Mesenchymal stem cell (in vitro differentiated cells and primary cell): Measurements from ENCODE around the gene ADAMTSL1.

Experiments
- DNase-seq: peaks from one replicate; pipeline ENCODE4 v3.0.0-alpha.2; 2013
- H2AFZ ChIP-seq: one replicate; pipeline ENCODE4 v1.6.1; 2013; ENCODE audit warnings: low read depth, mild to moderate bottlenecking, control low read depth, inconsistent platforms, low read length, moderate library complexity
- H2AK5ac ChIP-seq: 2 replicates; pipeline ENCODE4 v1.6.1; 2013; ENCODE audit warnings: low read length, moderate library complexity, mild to moderate bottlenecking, inconsistent platforms; ENCODE audit not compliant: severe bottlenecking
- H2BK120ac ChIP-seq: one replicate; pipeline ENCODE4 v1.6.1; 2013; ENCODE audit warnings: low read depth, mild to moderate bottlenecking, inconsistent platforms, low read length, moderate library complexity
- H2BK12ac ChIP-seq, 2 experiments: one replicate each; pipeline ENCODE4 v1.6.1; 2013; ENCODE audit warnings: inconsistent platforms in 2 of 2, low read length in 2 of 2, mild to moderate bottlenecking in 2 of 2, moderate library complexity in 2 of 2, control low read depth in 1 of 2
- H2BK15ac ChIP-seq: one replicate; pipeline ENCODE4 v1.6.1; 2013; ENCODE audit warnings: mild to moderate bottlenecking, low read depth, inconsistent platforms; ENCODE audit not compliant: poor library complexity, severe bottlenecking
- H2BK5ac ChIP-seq: 2 replicates; pipeline ENCODE4 v1.6.1; 2013; ENCODE audit warnings: low read depth, mild to moderate bottlenecking, low read length, control low read depth, inconsistent platforms; ENCODE audit not compliant: poor library complexity, severe bottlenecking
- H3K14ac ChIP-seq, 2 experiments: one replicate each; pipeline ENCODE4 v1.6.1; 2013; ENCODE audit warnings: inconsistent platforms in 2 of 2, low read length in 2 of 2, control low read depth in 1 of 2, mild to moderate bottlenecking in 1 of 2, moderate library complexity in 1 of 2
- H3K18ac ChIP-seq, 2 experiments: one replicate each; pipeline ENCODE4 v1.6.1; 2013; ENCODE audit warnings: inconsistent platforms in 2 of 2, low read length in 2 of 2, control low read depth in 1 of 2, low read depth in 1 of 2, mild to moderate bottlenecking in 1 of 2
- H3K23ac ChIP-seq, 2 experiments: one replicate each; pipeline ENCODE4 v1.6.1; 2013; ENCODE audit warnings: inconsistent platforms in 2 of 2, low read length in 2 of 2, mild to moderate bottlenecking in 2 of 2, moderate library complexity in 2 of 2, control low read depth in 1 of 2
- H3K27ac ChIP-seq: 2 replicates; pipeline ENCODE4 v1.5.1; 2013; ENCODE audit warnings: mild to moderate bottlenecking, moderate library complexity, low read length, control low read depth, inconsistent platforms; ENCODE audit not compliant: poor library complexity, severe bottlenecking
- H3K27me3 ChIP-seq, 2 experiments: 2 replicates each; pipeline versions ENCODE4 v1.6.1 to v1.7.0; 2013; ENCODE audit warnings: low read length in 2 of 2, mild to moderate bottlenecking in 2 of 2, moderate library complexity in 2 of 2, control low read depth in 1 of 2, inconsistent platforms in 1 of 2; ENCODE audit not compliant: control insufficient read depth in 1 of 2, insufficient read depth in 1 of 2
- H3K36me3 ChIP-seq, 2 experiments: 2 replicates each; pipeline versions ENCODE4 v1.6.1 to v1.7.0; 2013; ENCODE audit warnings: low read length in 2 of 2, control low read depth in 1 of 2, inconsistent platforms in 1 of 2, low read depth in 1 of 2, mild to moderate bottlenecking in 1 of 2; ENCODE audit not compliant: insufficient read depth in 2 of 2, control insufficient read depth in 1 of 2
- H3K4ac ChIP-seq, 2 experiments: one replicate each; pipeline ENCODE4 v1.6.1; 2013; ENCODE audit warnings: inconsistent platforms in 2 of 2, low read length in 2 of 2, mild to moderate bottlenecking in 2 of 2, moderate library complexity in 2 of 2, control low read depth in 1 of 2, low read depth in 1 of 2
- H3K4me1 ChIP-seq: 2 replicates; pipeline ENCODE4 v1.6.1; 2013; ENCODE audit warnings: low read depth, low read length, control low read depth; ENCODE audit not compliant: control insufficient read depth, insufficient read depth
- H3K4me2 ChIP-seq: 2 replicates; pipeline ENCODE4 v1.6.1; 2013; ENCODE audit warnings: low read length, mild to moderate bottlenecking, inconsistent platforms; ENCODE audit not compliant: poor library complexity, severe bottlenecking
- H3K4me3 ChIP-seq, 2 experiments: 2 replicates each; pipeline versions ENCODE4 v1.5.1 to v1.7.0; 2013; ENCODE audit warnings: low read length in 2 of 2, mild to moderate bottlenecking in 2 of 2, control low read depth in 1 of 2, low read depth in 1 of 2; ENCODE audit not compliant: insufficient read depth in 1 of 2
- H3K79me1 ChIP-seq: replicated peaks from 2 replicates; pipeline ENCODE4 v1.6.1; 2013; ENCODE audit warnings: mild to moderate bottlenecking, control low read depth, low read length, inconsistent platforms; ENCODE audit not compliant: poor library complexity, severe bottlenecking
- H3K9ac ChIP-seq: 2 replicates; pipeline ENCODE4 v1.7.0; 2013; ENCODE audit warnings: mild to moderate bottlenecking, low read length, moderate library complexity
- H3K9me3 ChIP-seq: 2 replicates; pipeline ENCODE4 v1.7.0; 2013; ENCODE audit warnings: mild to moderate bottlenecking, low read length; ENCODE audit not compliant: control insufficient read depth
- H4K8ac ChIP-seq: one replicate; pipeline ENCODE4 v1.6.1; 2013; ENCODE audit warnings: inconsistent platforms, mild to moderate bottlenecking, low read length, moderate library complexity
- H4K91ac ChIP-seq: one replicate; pipeline ENCODE4 v1.6.1; 2013; ENCODE audit warnings: mild to moderate bottlenecking, low read length, inconsistent platforms
- WGBS: methylation state at CpG from one replicate; pipeline ENCODE4 v1.1.7; 2013; ENCODE audit warnings: mixed read lengths; 5-methylcytosine and 5-hydroxymethylcytosine counted together

The ADAMTSL1 gene

DNA sequence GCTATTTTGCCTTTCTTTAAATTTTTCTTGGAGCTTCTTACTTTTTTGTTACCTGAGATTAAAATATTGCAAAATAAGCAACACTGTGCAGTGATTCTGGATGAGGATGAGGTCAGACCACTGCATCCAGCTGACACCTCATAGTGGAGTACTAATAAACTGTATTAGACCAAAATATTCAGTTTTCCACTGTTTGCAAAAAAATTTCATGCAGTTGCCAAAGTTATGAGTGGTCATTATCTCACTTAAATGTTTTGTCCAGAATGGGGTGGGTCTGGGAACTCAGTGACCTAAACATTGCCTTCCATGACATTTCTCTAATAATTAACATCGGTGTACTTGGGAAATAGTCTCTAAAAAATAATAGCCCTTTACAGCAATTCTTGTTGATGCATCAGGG lies 143.8 kb downstream of the ADAMTSL1 start:
- Histone ChIP-seq H3K79me1 (peaks cover 11% of the 10 kb centered on the region), H4K8ac (no peak overlapping the region), H2BK12ac (no peak overlapping the region), H3K4me3 (no peak overlapping the region), H3K36me3 (peaks cover 5 to 55% of the 10 kb centered on the region in 2 experiments), H3K4me1 (no peaks in the 10 kb centered on the region), H3K27me3 (no peaks in the 10 kb centered on the region), H3K27ac (no peak overlapping the region), H3K23ac (no peak overlapping the region), H3K9ac (no peak overlapping the region), H3K4ac (no peak overlapping the region), H2AK5ac (no peak overlapping the region), H2BK120ac (no peak overlapping the region), H2BK15ac (no peak overlapping the region), H2AFZ (no peak overlapping the region), H3K18ac (no peak overlapping the region), H2BK5ac (no peak overlapping the region), H4K91ac (no peak overlapping the region), H3K9me3 (no peaks in the 10 kb centered on the region), H3K4me2 (no peak overlapping the region), H3K14ac (no peak overlapping the region)
- WGBS = no CpG with 5 or more reads among the region's 1 CpG
- no peak for DNase-seq

DNA sequence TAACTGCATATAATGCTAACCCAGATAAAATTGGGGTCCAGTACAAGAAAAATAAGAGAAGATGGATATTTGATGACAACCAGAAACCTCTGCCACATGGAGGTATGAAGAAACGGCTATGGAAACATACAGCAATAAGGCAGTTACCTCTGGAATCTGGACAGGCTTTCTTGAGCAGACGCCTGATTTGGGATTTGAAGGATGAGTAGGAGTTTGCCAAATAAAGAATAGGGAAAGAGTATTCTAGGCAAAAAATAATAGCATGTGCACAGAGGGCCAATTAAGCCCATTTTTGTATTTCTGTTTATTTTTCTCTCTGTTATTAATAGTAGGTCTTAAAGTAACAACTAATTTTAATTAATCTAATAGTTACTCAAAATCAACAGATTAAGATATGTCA lies 144.9 kb downstream of the ADAMTSL1 start:
- 87% methylated on average over 2 of the region's 2 CpGs for WGBS
- H3K14ac ChIP-seq = no peak overlapping the region
- H3K4ac ChIP-seq = no peak overlapping the region
- H2BK15ac ChIP-seq = no peak overlapping the region
- no peak overlapping the region for H2BK5ac ChIP-seq
- no peak overlapping the region for H4K91ac ChIP-seq
- H3K79me1 ChIP-seq = peaks cover 11% of the 10 kb centered on the region
- H3K23ac ChIP-seq = no peak overlapping the region
- H4K8ac ChIP-seq = no peak overlapping the region
- no peak overlapping the region for H2BK120ac ChIP-seq
- H2BK12ac ChIP-seq = no peak overlapping the region
- no peaks in the 10 kb centered on the region for H3K27me3 ChIP-seq
- no peak overlapping the region for H3K4me2 ChIP-seq
- no peak overlapping the region for H3K4me3 ChIP-seq
- H3K18ac ChIP-seq = no peak overlapping the region
- no peak overlapping the region for H3K9ac ChIP-seq
- H2AFZ ChIP-seq = no peak overlapping the region
- H3K36me3 ChIP-seq = peaks cover 5 to 57% of the 10 kb centered on the region in 2 experiments
- H2AK5ac ChIP-seq = no peak overlapping the region
- H3K4me1 ChIP-seq = no peaks in the 10 kb centered on the region
- DNase-seq = no peak
- H3K27ac ChIP-seq = no peak overlapping the region
- no peaks in the 10 kb centered on the region for H3K9me3 ChIP-seq

DNA sequence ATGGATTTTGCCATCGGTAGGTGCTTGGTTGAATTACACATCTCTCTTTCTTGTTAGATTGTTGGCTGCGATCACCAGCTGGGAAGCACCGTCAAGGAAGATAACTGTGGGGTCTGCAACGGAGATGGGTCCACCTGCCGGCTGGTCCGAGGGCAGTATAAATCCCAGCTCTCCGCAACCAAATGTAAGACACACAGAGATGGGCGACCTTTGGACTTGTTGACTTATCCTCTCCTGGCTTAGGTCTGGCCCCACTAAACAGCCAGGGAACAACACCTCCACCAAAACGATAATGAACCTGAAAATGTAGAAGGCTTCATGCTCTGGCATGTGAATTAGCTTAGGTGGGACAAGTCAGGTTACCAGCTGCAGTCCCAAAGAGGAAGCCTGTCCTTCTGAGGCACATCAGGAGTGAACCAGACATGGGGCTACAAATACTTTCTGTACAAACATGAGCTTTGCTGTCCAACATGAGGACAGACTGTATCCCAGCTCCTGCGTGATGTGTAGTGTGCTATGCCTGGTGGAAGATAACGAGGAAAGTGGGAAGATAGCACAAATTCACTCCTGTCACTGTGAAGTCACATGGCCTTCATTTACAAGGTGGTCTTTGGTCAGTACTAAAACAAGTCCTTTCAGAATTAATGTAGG lies 148.4 kb downstream of the ADAMTSL1 start:
- Histone ChIP-seq H3K23ac (no peak overlapping the region), H3K14ac (no peak overlapping the region), H2AK5ac (no peak overlapping the region)

DNA sequence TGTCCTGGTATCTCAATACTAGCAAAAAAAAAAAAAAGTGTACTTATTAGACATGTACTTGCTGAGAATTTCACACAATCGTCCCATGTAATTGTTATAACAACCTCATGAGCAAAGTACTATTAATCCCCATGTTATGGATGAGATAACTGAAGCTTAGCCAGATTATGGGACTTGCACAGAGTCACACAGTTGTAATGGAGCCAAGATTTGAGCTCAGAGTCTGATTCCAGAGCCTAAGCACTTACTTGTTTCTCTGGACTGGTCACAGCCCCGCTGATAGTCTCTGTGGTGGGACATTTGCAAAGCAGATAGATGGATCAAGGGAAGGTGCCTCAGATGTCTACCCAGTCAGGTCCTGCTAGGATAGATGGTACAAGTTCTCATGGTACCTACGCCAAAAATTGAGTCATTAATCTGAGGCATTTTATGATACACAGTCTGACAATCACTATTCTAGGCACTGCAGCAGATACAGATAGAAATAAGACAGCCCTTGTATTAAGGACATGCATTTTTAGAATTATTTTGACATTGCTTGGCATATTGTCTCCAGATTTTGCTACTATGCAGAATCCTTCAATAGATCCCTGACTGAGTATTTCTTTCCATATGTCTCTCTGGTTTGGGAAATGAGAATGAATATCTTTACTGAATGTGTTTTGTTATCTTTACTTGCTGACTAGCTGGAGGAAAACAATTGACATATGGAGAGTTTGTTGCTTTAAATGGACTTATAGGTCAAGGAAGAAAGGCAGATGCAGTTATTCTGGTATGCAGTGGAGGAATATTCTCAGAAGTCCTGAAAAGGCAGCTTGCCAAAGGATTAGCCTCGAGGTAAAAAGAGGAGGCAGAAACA lies 149.5 kb downstream of the ADAMTSL1 start:
- H3K4me2 ChIP-seq = no peak overlapping the region
- H3K9ac ChIP-seq = no peak overlapping the region
- H3K27me3 ChIP-seq = no peaks in the 10 kb centered on the region
- no peak overlapping the region for H3K18ac ChIP-seq
- H2BK12ac ChIP-seq = no peak overlapping the region
- no peak overlapping the region for H2BK15ac ChIP-seq
- no peak overlapping the region for H2BK120ac ChIP-seq
- peaks cover 5 to 81% of the 10 kb centered on the region in 2 experiments for H3K36me3 ChIP-seq
- H4K8ac ChIP-seq = no peak overlapping the region
- no peak for DNase-seq
- H3K4me3 ChIP-seq = no peak overlapping the region
- 79% methylated on average over 4 of the region's 4 CpGs for WGBS
- H3K4ac ChIP-seq = no peak overlapping the region
- no peak overlapping the region for H3K23ac ChIP-seq
- peaks cover 5% of the 10 kb centered on the region for H3K79me1 ChIP-seq
- no peak overlapping the region for H2AFZ ChIP-seq
- H3K4me1 ChIP-seq = no peaks in the 10 kb centered on the region
- no peaks in the 10 kb centered on the region for H3K9me3 ChIP-seq
- H4K91ac ChIP-seq = no peak overlapping the region
- H2BK5ac ChIP-seq = no peak overlapping the region
- H3K27ac ChIP-seq = no peak overlapping the region
- H3K14ac ChIP-seq = no peak overlapping the region
- no peak overlapping the region for H2AK5ac ChIP-seq

More for the DNA sequence above, 148.4 kb downstream of the ADAMTSL1 start:
- H3K27me3 ChIP-seq = no peaks in the 10 kb centered on the region
- no peaks in the 10 kb centered on the region for H3K9me3 ChIP-seq
- H4K91ac ChIP-seq = no peak overlapping the region
- H3K79me1 ChIP-seq = peaks cover 5% of the 10 kb centered on the region
- H2BK15ac ChIP-seq = no peak overlapping the region
- H3K36me3 ChIP-seq = peaks cover 5 to 78% of the 10 kb centered on the region in 2 experiments
- no peak overlapping the region for H3K4me2 ChIP-seq
- H3K27ac ChIP-seq = no peak overlapping the region
- H2BK5ac ChIP-seq = no peak overlapping the region
- H3K18ac ChIP-seq = no peak overlapping the region
- H3K4me3 ChIP-seq = no peak overlapping the region
- no peak overlapping the region for H3K4ac ChIP-seq
- H4K8ac ChIP-seq = no peak overlapping the region
- no peaks in the 10 kb centered on the region for H3K4me1 ChIP-seq
- no peak overlapping the region for H2AFZ ChIP-seq
- H2BK120ac ChIP-seq = no peak overlapping the region
- 92% methylated on average over 11 of the region's 11 CpGs for WGBS
- no peak for DNase-seq
- H3K9ac ChIP-seq = no peak overlapping the region
- no peak overlapping the region for H2BK12ac ChIP-seq
